Suprapubic skin (tissue), 3 donors: ENCODE measurements around the gene GALNT15.

Experiments used
- POLR2A ChIP-seq, 2 donors: fragments of 450-650 bp; IDR thresholded peaks; one replicate each; pipeline ENCODE4 v1.6.1; 2017; ENCODE audit warnings: antibody characterized with exemption in 2 of 2, mild to moderate bottlenecking in 2 of 2, moderate library complexity in 2 of 2
- TF ChIP-seq, protein P1 (sequence below), 2 donors: fragments of 200-600 bp in 1 of 2; fragments of 450-650 bp in 1 of 2; sonication (generic) in 1 of 2; IDR thresholded peaks; one replicate each; pipeline ENCODE4 v1.5.1; 2016 to 2019; ENCODE audit warnings: antibody characterized with exemption in 2 of 2, mild to moderate bottlenecking in 1 of 2, moderate library complexity in 1 of 2

DNA sequence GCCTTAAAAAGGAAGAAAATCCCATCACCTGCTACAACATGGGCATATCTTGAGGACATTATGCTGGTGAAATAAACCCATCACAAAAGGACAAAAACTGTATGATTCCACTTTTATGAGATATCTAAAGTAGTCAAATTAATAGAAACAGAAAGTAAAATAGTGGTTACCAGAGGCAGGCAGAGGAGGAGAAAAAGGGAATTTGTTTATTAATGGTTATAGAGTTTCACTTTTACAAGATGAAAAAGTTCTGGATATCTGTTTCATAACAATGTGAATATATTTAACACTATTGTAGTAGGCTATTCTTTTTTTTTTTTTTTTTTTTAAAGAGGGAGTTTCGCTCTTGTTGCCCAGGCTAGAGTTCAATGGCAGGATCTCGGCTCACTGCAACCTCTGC lies 49.8 kb downstream of the GALNT15 start:
- no peak for TF ChIP-seq POLR2A (IDR thresholded peaks at IDR 0.05)
- TF ChIP-seq, protein P1, sequence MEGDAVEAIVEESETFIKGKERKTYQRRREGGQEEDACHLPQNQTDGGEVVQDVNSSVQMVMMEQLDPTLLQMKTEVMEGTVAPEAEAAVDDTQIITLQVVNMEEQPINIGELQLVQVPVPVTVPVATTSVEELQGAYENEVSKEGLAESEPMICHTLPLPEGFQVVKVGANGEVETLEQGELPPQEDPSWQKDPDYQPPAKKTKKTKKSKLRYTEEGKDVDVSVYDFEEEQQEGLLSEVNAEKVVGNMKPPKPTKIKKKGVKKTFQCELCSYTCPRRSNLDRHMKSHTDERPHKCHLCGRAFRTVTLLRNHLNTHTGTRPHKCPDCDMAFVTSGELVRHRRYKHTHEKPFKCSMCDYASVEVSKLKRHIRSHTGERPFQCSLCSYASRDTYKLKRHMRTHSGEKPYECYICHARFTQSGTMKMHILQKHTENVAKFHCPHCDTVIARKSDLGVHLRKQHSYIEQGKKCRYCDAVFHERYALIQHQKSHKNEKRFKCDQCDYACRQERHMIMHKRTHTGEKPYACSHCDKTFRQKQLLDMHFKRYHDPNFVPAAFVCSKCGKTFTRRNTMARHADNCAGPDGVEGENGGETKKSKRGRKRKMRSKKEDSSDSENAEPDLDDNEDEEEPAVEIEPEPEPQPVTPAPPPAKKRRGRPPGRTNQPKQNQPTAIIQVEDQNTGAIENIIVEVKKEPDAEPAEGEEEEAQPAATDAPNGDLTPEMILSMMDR (IDR thresholded peaks at IDR 0.05) = no peak
